ENCODE results near the gene CCDC183. TPM values are rescaled to one million over a fixed set of nuclear protein-coding genes. Genes with fewer than 3 reads are reported as not detected.
"Not testable (repeated sequence)": the region's sequence is repeated elsewhere in the genome, so short reads cannot be mapped to it uniquely, and the experiment has no call there.

Gene CCDC183
- total and polyA plus RNA-seq, 10 of the 15 experiments (the other 5 are each of a cell fraction or from before 2014, with no cell fraction given) = 0.04 to 1.2 (median 0.55) TPM; not detected in 5

- TF ChIP-seq E2F8 (IDR thresholded peaks at IDR 0.05; ENCODE audit: low read depth, partially characterized antibody) = no peak
Observed at GRCh38 chr9:136760424-136760823, 35.7 kb upstream of the CCDC183 start (continued).

GRCh38 chr9:136760834-136761544, 35.1 kb upstream of the CCDC183 start:
- H3K27ac ChIP-seq (ENCODE audit: control insufficient read depth, insufficient read depth); H3K36me3 ChIP-seq (ENCODE audit: control insufficient read depth in 2 of 2, insufficient read depth in 2 of 2, low read length in 1 of 2); H3K9ac ChIP-seq (ENCODE audit: control insufficient read depth, insufficient read depth, low read length); H3K4me3 ChIP-seq; H4K20me1 ChIP-seq (ENCODE audit: control insufficient read depth, insufficient read depth); H3K9me3 ChIP-seq (replicated peaks; ENCODE audit: control insufficient read depth, insufficient read depth, low read length); DNase-seq (ENCODE audit: low read depth, low spot score); H3K4me2 ChIP-seq (ENCODE audit: control insufficient read depth, insufficient read depth); H2AFZ ChIP-seq (ENCODE audit: control insufficient read depth, low read depth, low read length); SMC1A ChIA-PET (ENCODE audit: uncharacterized antibody, unreplicated experiment); BruUV-seq (replicated peaks); H3K4me1 ChIP-seq (ENCODE audit: control insufficient read depth, insufficient read depth, low read length); in situ Hi-C loops (cut with MboI); H3K27me3 ChIP-seq (replicated peaks in 1 of 2; ENCODE audit: control insufficient read depth in 2 of 2, insufficient read depth in 2 of 2, low read length in 1 of 2); RAD21 ChIA-PET (ENCODE audit: unreplicated experiment); H3K79me2 ChIP-seq (ENCODE audit: control insufficient read depth, insufficient read depth, low read length); intact Hi-C loops (cut with micrococcal nuclease; ENCODE audit: unreplicated experiment): not testable (repeated sequence)
- 21% methylated on average over 19 of the region's 22 CpGs for WGBS (ENCODE audit: insufficient coverage, insufficient replicate concordance, low lambda C conversion rate, missing lambda C conversion rate)
- POLR2A ChIA-PET = interaction anchor here (0.6 to 1.4 kb wide), 2 partner anchors 17 to 357 kb away, joined by 3 to 5 read pairs; no protein-coding TSS in a partner anchor
- CTCF ChIA-PET = interaction anchor here (0.7 to 2.8 kb wide), 6 partner anchors 17 to 46 kb away, joined by 3 to 16 read pairs (median 3); no protein-coding TSS in a partner anchor
- FAIRE-seq (peak; percentile 7), ATAC-seq (peak; percentile 60)
- TF ChIP-seq CTCF (IDR thresholded peaks at IDR 0.05 in 2 of 3, conservative IDR thresholded peaks at IDR 0.05 in 1 of 3; ENCODE audit: control insufficient read depth in 2 of 3, extremely low read depth in 1 of 3, insufficient read depth in 1 of 3, low read depth in 3 of 3, low read length in 3 of 3) = peak; percentile 56 to 78 (median 63)
- TF ChIP-seq RAD21 (IDR thresholded peaks at IDR 0.05; ENCODE audit: insufficient read depth, low read depth, low read length) = peak; percentile 36; the same call in 1 of the 2 replicates
